Pancreas (tissue), 10 donors: Measurements from ENCODE around the gene ADIPOR1. TPM values are rescaled to one million over a fixed set of nuclear protein-coding genes. Genes with fewer than 3 reads are reported as not detected.

Experiments
- ATAC-seq, 4 donors: fragments of 200-7000 bp; cut with Tn5 transposase; one replicate each; pipeline versions ENCODE4 v1.8.0 to v1.9.1; 2020; ENCODE audit warnings: mild to moderate bottlenecking in 4 of 4, moderate library complexity in 4 of 4
- DNase-seq, 6 donors: peaks; one replicate each; pipeline ENCODE4 v3.0.0-alpha.2; 2020
- FAIRE-seq: peaks from 2 replicates; lab custom pipeline; 2012; peaks lifted over from hg19 to GRCh38; lab: Jason Lieb, UNC
- H3K27ac ChIP-seq, 4 donors: fragments of 200-600 bp; sonication (generic); 1 replicate in 3 of 4; 2 replicates in 1 of 4; pipeline versions ENCODE4 v1.5.0 to v1.8.0; 2020
- H3K27me3 ChIP-seq, 4 donors: fragments of 200-600 bp; one replicate each; pipeline ENCODE4 v1.8.0; 2021
- H3K36me3 ChIP-seq, 3 donors: fragments of 200-600 bp; sonication (generic) in 1 of 3; one replicate each; pipeline versions ENCODE4 v1.5.0 to v1.8.0; 2020 to 2021
- H3K4me1 ChIP-seq, 3 donors: fragments of 200-600 bp; one replicate each; pipeline ENCODE4 v1.8.0; 2021
- H3K4me3 ChIP-seq, 4 donors: fragments of 200-600 bp; sonication (generic) in 2 of 4; one replicate each; pipeline versions ENCODE4 v1.5.0 to v1.8.0; 2020 to 2021
- H3K9me3 ChIP-seq, 4 donors: fragments of 200-600 bp; one replicate each; pipeline ENCODE4 v1.8.0; 2021
- CTCF ChIP-seq, 4 donors: fragments of 200-600 bp; sonication (generic) in 3 of 4; IDR thresholded peaks; one replicate each; pipeline versions ENCODE4 v1.5.0 to v1.8.0; 2021; ENCODE audit warnings: antibody characterized with exemption in 4 of 4
- WGBS, 2 donors: extraction: QIAGEN DNeasy Blood & Tissue Kit; methylation state at CpG; one replicate each; pipeline ENCODE4 v1.1.7; 2013; 5-methylcytosine and 5-hydroxymethylcytosine counted together
- intact Hi-C, 3 donors: fragments of 100-400 bp; cut with DNase I; formaldehyde crosslinking; loops; one replicate each; pipeline versions ENCODE4 v1.11.1 to v1.14.2; 2022
- polyA plus RNA-seq, 2 donors: library from polyadenylated mRNA; stranded (reverse); fragments of 200-250 nt; gene quantifications; one replicate each; pipeline ENCODE4 v1.2.3, GENCODE V29; 2013
- total RNA-seq, 6 donors: library from RNA; stranded (reverse); fragmentation: NEBNext Ultra II Directional in 4 of 6; extraction: Animal tissue kit (Norgen Biotek cat#: 25700) in 4 of 6; gene quantifications; one replicate each; pipeline versions ENCODE4 v1.2.1 to v1.2.4, GENCODE V29; 2021 to 2023
- donor health status: healthy with polysubstance abuse.
- donor health status: DM: no; HTN: no; CAD: no; lungs with moderate emphysema.
- donor health status: DM: no; HTN: no; CAD: no.
- donor health status: control.
- donor health status: control.
- donor health status: Bipolar disorder and iron deficiency.
- donor health status: DM: yes; HTN: yes; CAD: no.
- donor health status: DM: no; HTN: no; CAD: no.
- donor health status: DM: no; HTN: no; CAD: no.
- donor health status: DM: yes; HTN: yes; CAD: no.

The ADIPOR1 gene
- total and polyA plus RNA-seq, 8 donors: 27.9 to 52.2 (median 48.2) TPM

- Histone ChIP-seq H3K4me1 (no peaks in the 10 kb centered on the region), H3K27ac (no peak overlapping the region), H3K9me3 (no peaks in the 10 kb centered on the region), H3K27me3 (no peaks in the 10 kb centered on the region), H3K4me3 (no peak overlapping the region), H3K36me3 (no peaks in the 10 kb centered on the region)
- ATAC-seq (no peak), FAIRE-seq (no peak), DNase-seq (no peak)
- WGBS, 2 donors: 73 to 79% methylated on average over 9 of the region's 9 CpGs
- intact Hi-C loops: no loop called here
- TF ChIP-seq CTCF (IDR thresholded peaks at IDR 0.05): no peak
Measured at GRCh38 chr1:203001986-203002385, 43.9 kb upstream of the ADIPOR1 start.

- DNase-seq (no peak), ATAC-seq (no peak), FAIRE-seq (no peak)
- Histone ChIP-seq H3K9me3 (no peaks in the 10 kb centered on the region), H3K27ac (no peak overlapping the region), H3K4me1 (no peaks in the 10 kb centered on the region), H3K36me3 (no peaks in the 10 kb centered on the region), H3K4me3 (no peak overlapping the region), H3K27me3 (no peaks in the 10 kb centered on the region)
- intact Hi-C loops: no loop called here
- no peak for TF ChIP-seq CTCF (IDR thresholded peaks at IDR 0.05)
- 62 to 70% methylated on average over 3 of the region's 3 CpGs for WGBS, 2 donors
Measured at GRCh38 chr1:203000217-203000944, 42.3 kb upstream of the ADIPOR1 start.

GRCh38 chr1:202998836-202999750 is 41.0 kb upstream of the ADIPOR1 start:
- no peak overlapping the region for H3K27ac ChIP-seq
- peak in 3 of 6 donors; percentile 25 to 60 (median 41) for DNase-seq
- intact Hi-C loops: no loop called here
- no peaks in the 10 kb centered on the region for H3K9me3 ChIP-seq
- peak in 3 of 4 donors; percentile 73 to 86 (median 81) for ATAC-seq
- no peak overlapping the region for H3K4me3 ChIP-seq
- H3K36me3 ChIP-seq: no peaks in the 10 kb centered on the region
- 41 to 48% methylated on average over 14 of the region's 14 CpGs for WGBS, 2 donors
- FAIRE-seq: no peak
- H3K4me1 ChIP-seq: no peaks in the 10 kb centered on the region
- H3K27me3 ChIP-seq: no peaks in the 10 kb centered on the region
- peak; percentile 38 to 76 (median 71) for TF ChIP-seq CTCF (IDR thresholded peaks at IDR 0.05)

GRCh38 chr1:202994756-202995155 is 36.6 kb upstream of the ADIPOR1 start:
- H3K36me3 ChIP-seq: no peaks in the 10 kb centered on the region
- H3K27me3 ChIP-seq: peaks cover 0 to 3% (median 0%) of the 10 kb centered on the region in 4 donors
- no peaks in the 10 kb centered on the region for H3K4me1 ChIP-seq
- 51 to 53% methylated on average over 3 of the region's 3 CpGs for WGBS, 2 donors
- ATAC-seq (no peak), DNase-seq (no peak), FAIRE-seq (no peak)
- H3K9me3 ChIP-seq: no peaks in the 10 kb centered on the region
- TF ChIP-seq CTCF (IDR thresholded peaks at IDR 0.05): no peak
- no peak overlapping the region for H3K27ac ChIP-seq
- H3K4me3 ChIP-seq: no peak overlapping the region
- intact Hi-C loops: no loop called here
